SK-N-SH (cell line): ENCODE results near the gene MAF. TPM values are rescaled to one million over a fixed set of nuclear protein-coding genes. Genes with fewer than 3 reads are reported as not detected.

Experiments used
- CTCF ChIA-PET: fragments of 300-600, 350-600 bp; formaldehyde crosslinking; extraction: SDS; loops from one replicate; lab custom pipeline; 2021; lab: Yijun Ruan, JAX
- POLR2A ChIA-PET: fragments of 350-600 bp; sonication (Branson Sonifier 250); formaldehyde crosslinking; extraction: SDS; loops from one replicate; lab custom pipeline; 2020; ENCODE audit warnings: antibody characterized with exemption, inconsistent platforms; lab: Yijun Ruan, JAX
- DNase-seq: peaks from one replicate; pipeline ENCODE4 v3.0.0; 2012
- H2AFZ ChIP-seq: fragments of 200-600 bp; sonication (generic); 2 replicates; pipeline ENCODE4 v1.8.1; 2016; ENCODE audit warnings: antibody characterized with exemption, mild to moderate bottlenecking, low read depth
- H3F3A ChIP-seq: fragments of 200-600 bp; sonication (generic); replicated peaks from 2 replicates; pipeline ENCODE3; 2016; ENCODE audit warnings: antibody characterized with exemption, mild to moderate bottlenecking; ENCODE audit not compliant: insufficient read depth
- H3K27ac ChIP-seq, 2 experiments: fragments of 200-500 bp in 1 of 2; fragments of 200-600 bp in 1 of 2; sonication (Bioruptor generic) in 1 of 2; sonication (generic), shearing (Covaris generic) in 1 of 2; 2 replicates each; pipeline versions ENCODE4 v1.5.1 to v1.6.1; 2014 to 2016; ENCODE audit warnings: low read depth in 2 of 2, inconsistent platforms in 1 of 2, low read length in 1 of 2, mild to moderate bottlenecking in 1 of 2, mixed read lengths in 1 of 2
- H3K27me3 ChIP-seq: fragments of 200-600 bp; sonication (generic), shearing (Covaris generic); 2 replicates; pipeline ENCODE4 v1.6.1; 2016; ENCODE audit warnings: mixed run types; ENCODE audit not compliant: insufficient read depth
- H3K36me3 ChIP-seq, 2 experiments: fragments of 200-500 bp in 1 of 2; fragments of 200-600 bp in 1 of 2; sonication (Bioruptor generic) in 1 of 2; sonication (generic) in 1 of 2; replicated peaks in 1 of 2; 2 replicates each; pipeline versions ENCODE3 to v1.5.1; 2014 to 2016; ENCODE audit warnings: low read length in 1 of 2, mild to moderate bottlenecking in 1 of 2; ENCODE audit not compliant: insufficient read depth in 2 of 2, control insufficient read depth in 1 of 2
- H3K4me1 ChIP-seq, 2 experiments: fragments of 200-500 bp in 1 of 2; fragments of 200-600 bp in 1 of 2; sonication (Bioruptor generic) in 1 of 2; sonication (generic), shearing (Covaris generic) in 1 of 2; 2 replicates each; pipeline versions ENCODE4 v1.5.1 to v1.6.1; 2014 to 2016; ENCODE audit warnings: low read depth in 1 of 2, low read length in 1 of 2, mixed run types in 1 of 2; ENCODE audit not compliant: insufficient read depth in 2 of 2, control insufficient read depth in 1 of 2
- H3K4me2 ChIP-seq: fragments of 200-600 bp; sonication (generic), shearing (Covaris generic); 2 replicates; pipeline ENCODE4 v1.6.1; 2017; ENCODE audit warnings: mixed run types
- H3K4me3 ChIP-seq, 2 experiments: fragments of 200-500 bp in 1 of 2; fragments of 200-600 bp in 1 of 2; sonication (Bioruptor generic) in 1 of 2; sonication (generic), shearing (Covaris generic) in 1 of 2; 2 replicates each; pipeline versions ENCODE4 v1.5.1 to v1.8.1; 2014 to 2016; ENCODE audit warnings: low read depth in 2 of 2, inconsistent platforms in 1 of 2, low read length in 1 of 2, mild to moderate bottlenecking in 1 of 2, mixed read lengths in 1 of 2, moderate library complexity in 1 of 2
- H3K79me2 ChIP-seq: fragments of 200-600 bp; sonication (generic); 2 replicates; pipeline ENCODE4 v1.8.1; 2017; ENCODE audit warnings: mild to moderate bottlenecking; ENCODE audit not compliant: insufficient read depth
- H3K9ac ChIP-seq: fragments of 200-600 bp; sonication (generic); 2 replicates; pipeline ENCODE4 v1.6.1; 2017; ENCODE audit warnings: mixed run types
- H3K9me2 ChIP-seq: fragments of 200-600 bp; sonication (generic); 2 replicates; pipeline ENCODE4 v1.6.1; 2017; ENCODE audit warnings: mixed run types
- H3K9me3 ChIP-seq: fragments of 200-600 bp; sonication (generic); 2 replicates; pipeline ENCODE4 v1.6.1; 2017; ENCODE audit warnings: mixed run types, mild to moderate bottlenecking, moderate library complexity
- H4K20me1 ChIP-seq: fragments of 200-600 bp; sonication (generic); 2 replicates; pipeline ENCODE4 v1.6.1; 2017; ENCODE audit warnings: mild to moderate bottlenecking, mixed run types; ENCODE audit not compliant: insufficient read depth
- EZH2phosphoT487 ChIP-seq: fragments of 200-600 bp; sonication (generic); IDR thresholded peaks from 2 replicates; pipeline ENCODE4 v1.6.1; 2017; ENCODE audit warnings: low read depth, mixed run types, mild to moderate bottlenecking, antibody characterized with exemption, moderate library complexity, borderline replicate concordance
- GATA2 ChIP-seq: sonication (generic); formaldehyde crosslinking; IDR thresholded peaks from 2 replicates; pipeline ENCODE4 v1.5.0; 2020; ENCODE audit warnings: mild to moderate bottlenecking, missing genetic modification reagents
- NRF1 ChIP-seq: IDR thresholded peaks from 2 replicates; pipeline ENCODE4 v1.6.1; 2012; ENCODE audit warnings: low read depth, mild to moderate bottlenecking, low read length
- RFX5 ChIP-seq: IDR thresholded peaks from 2 replicates; pipeline ENCODE4 v1.6.1; 2012; ENCODE audit warnings: mild to moderate bottlenecking, improper control_type of control experiment, low read length
- RXRA ChIP-seq: IDR thresholded peaks from 2 replicates; pipeline ENCODE4 v1.4.0; 2012; ENCODE audit warnings: low read depth, mild to moderate bottlenecking, borderline replicate concordance
- SMC3 ChIP-seq: IDR thresholded peaks from 2 replicates; pipeline ENCODE4 v1.6.1; 2012; ENCODE audit warnings: low read depth, low read length, improper control_type of control experiment
- TAF1 ChIP-seq: IDR thresholded peaks from 2 replicates; pipeline ENCODE4 v1.6.1; 2012; ENCODE audit warnings: low read depth, mild to moderate bottlenecking, low read length, moderate library complexity, borderline replicate concordance
- TCF12 ChIP-seq: IDR thresholded peaks from 2 replicates; pipeline ENCODE4 v1.4.0; 2012
- TEAD4 ChIP-seq: IDR thresholded peaks from 2 replicates; pipeline ENCODE4 v1.4.0; 2012; ENCODE audit warnings: mild to moderate bottlenecking, borderline replicate concordance; ENCODE audit not compliant: insufficient read depth
- YY1 ChIP-seq: IDR thresholded peaks from 2 replicates; pipeline ENCODE4 v1.4.0; 2012; ENCODE audit warnings: low read depth, mild to moderate bottlenecking
- WGBS: methylation state at CpG from one replicate; pipeline ENCODE4 v1.1.6; 2017; ENCODE audit warnings: low lambda C conversion rate; 5-methylcytosine and 5-hydroxymethylcytosine counted together
- polyA plus RNA-seq, 3 experiments: library from polyadenylated mRNA; depleted of rRNA; stranded (reverse); fragments of >200 nt; gene quantifications; 2 replicates each; pipeline ENCODE4 v1.2.3, GENCODE V29; 2012
- TF ChIP-seq, protein P1 (sequence below): IDR thresholded peaks from 2 replicates; pipeline ENCODE4; 2012
- TF ChIP-seq, protein P2 (sequence below): fragments of 200-600 bp; sonication (generic); IDR thresholded peaks from 2 replicates; pipeline ENCODE4 v1.6.1; 2017; ENCODE audit warnings: antibody characterized with exemption, mild to moderate bottlenecking, moderate library complexity
- TF ChIP-seq, protein P3 (sequence below): fragments of 150-350 bp; IDR thresholded peaks from 2 replicates; pipeline ENCODE4 v1.6.1; 2017; ENCODE audit warnings: antibody characterized with exemption, low read length, low read depth, borderline replicate concordance
- TF ChIP-seq, protein P4 (sequence below): fragments of 150-350 bp; IDR thresholded peaks from 2 replicates; pipeline ENCODE4 v1.6.1; 2016; ENCODE audit warnings: mild to moderate bottlenecking, low read depth, low read length
- TF ChIP-seq, protein P5 (sequence below): IDR thresholded peaks from 2 replicates; pipeline ENCODE4 v1.4.0; 2012; ENCODE audit warnings: low read depth, borderline replicate concordance

Gene MAF
- polyA plus RNA-seq, 1 of the 3 experiments (the other 2 are of a cell fraction), result 0.23 TPM

DNA sequence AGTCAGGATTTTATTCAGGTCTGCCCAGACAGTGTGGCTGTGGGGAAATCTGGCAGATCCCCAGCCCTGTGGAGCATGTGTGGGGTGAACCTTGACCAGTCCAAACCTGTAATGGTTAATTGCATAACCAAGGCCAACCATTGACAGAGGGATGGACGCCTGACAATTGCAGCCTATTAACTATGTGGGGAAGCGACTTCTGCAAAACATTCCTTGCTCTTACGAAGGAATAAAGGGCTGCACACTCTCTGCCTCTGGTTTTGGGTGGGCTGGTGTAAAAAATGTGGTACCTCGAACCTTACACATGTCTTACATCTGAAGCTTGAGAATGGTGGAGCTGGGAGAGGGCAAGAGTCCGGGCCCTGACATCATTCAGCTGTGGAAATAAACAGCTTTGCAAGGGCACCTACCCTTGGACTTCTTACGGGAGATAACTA, 35.8 kb downstream of the MAF start:
- H4K20me1 ChIP-seq, result no peaks in the 10 kb centered on the region
- no peak overlapping the region for H3K9ac ChIP-seq
- no peaks in the 10 kb centered on the region for H3K9me3 ChIP-seq
- H3K9me2 ChIP-seq, result no peaks in the 10 kb centered on the region
- no peaks in the 10 kb centered on the region for H3F3A ChIP-seq
- H3K79me2 ChIP-seq, result no peaks in the 10 kb centered on the region
- H3K4me3 ChIP-seq, result no peak overlapping the region
- DNase-seq, result no peak
- no peaks in the 10 kb centered on the region for H3K36me3 ChIP-seq
- no peaks in the 10 kb centered on the region for H3K27me3 ChIP-seq
- CTCF ChIA-PET, result interaction anchor here (0.6 kb wide), 1 partner anchor 34 kb away, joined by 3 read pairs; no protein-coding TSS in a partner anchor
- H3K4me2 ChIP-seq, result no peak overlapping the region
- H3K4me1 ChIP-seq, result no peaks in the 10 kb centered on the region
- POLR2A ChIA-PET, result no interaction called here
- no peak for TF ChIP-seq RXRA
- TF ChIP-seq NRF1, result no peak
- TF ChIP-seq, protein P1, sequence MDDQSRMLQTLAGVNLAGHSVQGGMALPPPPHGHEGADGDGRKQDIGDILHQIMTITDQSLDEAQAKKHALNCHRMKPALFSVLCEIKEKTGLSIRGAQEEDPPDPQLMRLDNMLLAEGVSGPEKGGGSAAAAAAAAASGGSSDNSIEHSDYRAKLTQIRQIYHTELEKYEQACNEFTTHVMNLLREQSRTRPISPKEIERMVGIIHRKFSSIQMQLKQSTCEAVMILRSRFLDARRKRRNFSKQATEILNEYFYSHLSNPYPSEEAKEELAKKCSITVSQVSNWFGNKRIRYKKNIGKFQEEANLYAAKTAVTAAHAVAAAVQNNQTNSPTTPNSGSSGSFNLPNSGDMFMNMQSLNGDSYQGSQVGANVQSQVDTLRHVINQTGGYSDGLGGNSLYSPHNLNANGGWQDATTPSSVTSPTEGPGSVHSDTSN, result no peak
- TF ChIP-seq RFX5, result no peak
- TF ChIP-seq GATA2, result no peak
- no peak for TF ChIP-seq TAF1
- no peak for TF ChIP-seq EZH2phosphoT487
- TF ChIP-seq TEAD4, result no peak
- TF ChIP-seq, all 33 proteins: peak for 0
- Histone ChIP-seq H3K27ac (no peak overlapping the region), H2AFZ (no peak overlapping the region)
- WGBS, result 2% methylated on average over 6 of the region's 6 CpGs

DNA sequence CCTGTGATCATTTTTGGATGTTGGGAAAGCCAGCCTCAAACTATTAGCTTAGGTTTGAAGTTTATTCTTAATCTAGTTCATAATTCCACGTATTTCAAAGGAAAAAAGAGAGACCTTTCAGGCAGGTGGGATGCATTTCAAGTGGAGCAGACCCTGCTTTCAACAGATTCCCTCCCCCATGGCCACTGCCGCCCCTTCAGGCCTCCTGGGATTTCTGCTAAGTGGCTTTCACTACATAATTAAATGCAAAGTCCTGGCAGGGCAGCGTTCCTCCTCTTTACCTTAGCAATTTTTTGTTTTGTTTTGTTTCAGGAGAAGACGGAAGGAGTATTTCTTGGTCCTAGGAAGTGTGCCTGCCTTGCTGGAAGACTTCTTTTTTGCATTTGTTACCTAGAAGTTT, 36.6 kb downstream of the MAF start:
- Histone ChIP-seq H3K79me2 (no peaks in the 10 kb centered on the region), H3F3A (no peaks in the 10 kb centered on the region), H3K4me1 (no peaks in the 10 kb centered on the region), H3K27ac (no peak overlapping the region), H3K36me3 (no peaks in the 10 kb centered on the region), H3K4me3 (no peak overlapping the region), H3K4me2 (no peak overlapping the region), H3K9me3 (no peaks in the 10 kb centered on the region), H3K9me2 (no peaks in the 10 kb centered on the region), H4K20me1 (no peaks in the 10 kb centered on the region), H3K27me3 (no peaks in the 10 kb centered on the region), H3K9ac (no peak overlapping the region), H2AFZ (no peak overlapping the region)
- no peak for DNase-seq
- ChIA-PET CTCF (no interaction called here), POLR2A (interaction anchor here (0.6 kb wide), 1 partner anchor 40 kb away, joined by 4 read pairs; no protein-coding TSS in a partner anchor)
- TF ChIP-seq SMC3 (no peak), TCF12 (no peak), YY1 (no peak)
- TF ChIP-seq, protein P2, sequence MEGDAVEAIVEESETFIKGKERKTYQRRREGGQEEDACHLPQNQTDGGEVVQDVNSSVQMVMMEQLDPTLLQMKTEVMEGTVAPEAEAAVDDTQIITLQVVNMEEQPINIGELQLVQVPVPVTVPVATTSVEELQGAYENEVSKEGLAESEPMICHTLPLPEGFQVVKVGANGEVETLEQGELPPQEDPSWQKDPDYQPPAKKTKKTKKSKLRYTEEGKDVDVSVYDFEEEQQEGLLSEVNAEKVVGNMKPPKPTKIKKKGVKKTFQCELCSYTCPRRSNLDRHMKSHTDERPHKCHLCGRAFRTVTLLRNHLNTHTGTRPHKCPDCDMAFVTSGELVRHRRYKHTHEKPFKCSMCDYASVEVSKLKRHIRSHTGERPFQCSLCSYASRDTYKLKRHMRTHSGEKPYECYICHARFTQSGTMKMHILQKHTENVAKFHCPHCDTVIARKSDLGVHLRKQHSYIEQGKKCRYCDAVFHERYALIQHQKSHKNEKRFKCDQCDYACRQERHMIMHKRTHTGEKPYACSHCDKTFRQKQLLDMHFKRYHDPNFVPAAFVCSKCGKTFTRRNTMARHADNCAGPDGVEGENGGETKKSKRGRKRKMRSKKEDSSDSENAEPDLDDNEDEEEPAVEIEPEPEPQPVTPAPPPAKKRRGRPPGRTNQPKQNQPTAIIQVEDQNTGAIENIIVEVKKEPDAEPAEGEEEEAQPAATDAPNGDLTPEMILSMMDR, result no peak
- TF ChIP-seq, protein P3, sequence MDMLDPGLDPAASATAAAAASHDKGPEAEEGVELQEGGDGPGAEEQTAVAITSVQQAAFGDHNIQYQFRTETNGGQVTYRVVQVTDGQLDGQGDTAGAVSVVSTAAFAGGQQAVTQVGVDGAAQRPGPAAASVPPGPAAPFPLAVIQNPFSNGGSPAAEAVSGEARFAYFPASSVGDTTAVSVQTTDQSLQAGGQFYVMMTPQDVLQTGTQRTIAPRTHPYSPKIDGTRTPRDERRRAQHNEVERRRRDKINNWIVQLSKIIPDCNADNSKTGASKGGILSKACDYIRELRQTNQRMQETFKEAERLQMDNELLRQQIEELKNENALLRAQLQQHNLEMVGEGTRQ, result no peak
- TF ChIP-seq, protein P4, sequence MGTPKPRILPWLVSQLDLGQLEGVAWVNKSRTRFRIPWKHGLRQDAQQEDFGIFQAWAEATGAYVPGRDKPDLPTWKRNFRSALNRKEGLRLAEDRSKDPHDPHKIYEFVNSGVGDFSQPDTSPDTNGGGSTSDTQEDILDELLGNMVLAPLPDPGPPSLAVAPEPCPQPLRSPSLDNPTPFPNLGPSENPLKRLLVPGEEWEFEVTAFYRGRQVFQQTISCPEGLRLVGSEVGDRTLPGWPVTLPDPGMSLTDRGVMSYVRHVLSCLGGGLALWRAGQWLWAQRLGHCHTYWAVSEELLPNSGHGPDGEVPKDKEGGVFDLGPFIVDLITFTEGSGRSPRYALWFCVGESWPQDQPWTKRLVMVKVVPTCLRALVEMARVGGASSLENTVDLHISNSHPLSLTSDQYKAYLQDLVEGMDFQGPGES, result no peak
- TF ChIP-seq, protein P5, sequence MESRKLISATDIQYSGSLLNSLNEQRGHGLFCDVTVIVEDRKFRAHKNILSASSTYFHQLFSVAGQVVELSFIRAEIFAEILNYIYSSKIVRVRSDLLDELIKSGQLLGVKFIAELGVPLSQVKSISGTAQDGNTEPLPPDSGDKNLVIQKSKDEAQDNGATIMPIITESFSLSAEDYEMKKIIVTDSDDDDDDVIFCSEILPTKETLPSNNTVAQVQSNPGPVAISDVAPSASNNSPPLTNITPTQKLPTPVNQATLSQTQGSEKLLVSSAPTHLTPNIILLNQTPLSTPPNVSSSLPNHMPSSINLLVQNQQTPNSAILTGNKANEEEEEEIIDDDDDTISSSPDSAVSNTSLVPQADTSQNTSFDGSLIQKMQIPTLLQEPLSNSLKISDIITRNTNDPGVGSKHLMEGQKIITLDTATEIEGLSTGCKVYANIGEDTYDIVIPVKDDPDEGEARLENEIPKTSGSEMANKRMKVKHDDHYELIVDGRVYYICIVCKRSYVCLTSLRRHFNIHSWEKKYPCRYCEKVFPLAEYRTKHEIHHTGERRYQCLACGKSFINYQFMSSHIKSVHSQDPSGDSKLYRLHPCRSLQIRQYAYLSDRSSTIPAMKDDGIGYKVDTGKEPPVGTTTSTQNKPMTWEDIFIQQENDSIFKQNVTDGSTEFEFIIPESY, result no peak
- WGBS, result 19% methylated on average over 4 of the region's 4 CpGs
